Left colon (tissue), 2 donors: Measurements from ENCODE around the gene CDH11. TPM values are rescaled to one million over a fixed set of nuclear protein-coding genes. Genes with fewer than 3 reads are reported as not detected.

Experiments used
- ATAC-seq: fragments of 200-7000 bp; cut with Tn5 transposase; one replicate; pipeline ENCODE4 v1.9.1; 2020; ENCODE audit warnings: mild to moderate bottlenecking, moderate library complexity
- DNase-seq, 2 donors: peaks; one replicate each; pipeline ENCODE4 v3.0.0-alpha.2; 2020
- intact Hi-C, 2 donors: fragments of 100-400 bp; cut with DNase I in 1 of 2; cut with micrococcal nuclease in 1 of 2; formaldehyde crosslinking; loops; one replicate each; pipeline versions ENCODE4 v1.11.2 to v1.14.0; 2022; cut with DNase I, micrococcal nuclease
- total RNA-seq, 2 donors: library from RNA; stranded (reverse); fragmentation: NEBNext Ultra II Directional; extraction: Animal tissue kit (Norgen Biotek cat#: 25700); gene quantifications; one replicate each; pipeline ENCODE4 v1.2.1, GENCODE V29; 2021
- donor health status: DM: no; HTN: no; CAD: no.
- donor health status: DM: yes; HTN: yes; CAD: no.

CDH11 gene
- total RNA-seq, 2 donors from 2014 or later = 4.4 to 15.6 TPM

GRCh38 chr16:65054457-65054856 is 67.4 kb downstream of the CDH11 start:
- ATAC-seq = no peak
- no peak for DNase-seq
- intact Hi-C loops = no loop called here

GRCh38 chr16:65049679-65050078 is 72.2 kb downstream of the CDH11 start:
- intact Hi-C loops = no loop called here

GRCh38 chr16:65045961-65046360 is 75.9 kb downstream of the CDH11 start:
- no peak for DNase-seq
- intact Hi-C loops = no loop called here
- no peak for ATAC-seq

More at GRCh38 chr16:65049679-65050078, 72.2 kb downstream of the CDH11 start:
- ATAC-seq (no peak), DNase-seq (no peak)

- DNase-seq (no peak), ATAC-seq (no peak)
- intact Hi-C loops = no loop called here
These were observed 77.0 kb downstream of the CDH11 start for GRCh38 chr16:65044873-65045272.

GRCh38 chr16:65044026-65044425 is 77.8 kb downstream of the CDH11 start:
- DNase-seq (no peak), ATAC-seq (no peak)
- intact Hi-C loops = no loop called here

- ATAC-seq = no peak
- no peak for DNase-seq
- intact Hi-C loops = no loop called here
These were observed 79.2 kb downstream of the CDH11 start for GRCh38 chr16:65042438-65043365.

- DNase-seq (no peak), ATAC-seq (no peak)
- intact Hi-C loops = no loop called here
These were observed 80.2 kb downstream of the CDH11 start for GRCh38 chr16:65041667-65042066.

- DNase-seq (no peak), ATAC-seq (no peak)
- intact Hi-C loops = no loop called here
These were observed 83.8 kb downstream of the CDH11 start for GRCh38 chr16:65038100-65038499.

- ATAC-seq (no peak), DNase-seq (no peak)
- intact Hi-C loops = no loop called here
These were observed 84.3 kb downstream of the CDH11 start for GRCh38 chr16:65037556-65037955.

- DNase-seq = no peak
- intact Hi-C loops = no loop called here
- ATAC-seq = no peak
These were observed 86.9 kb downstream of the CDH11 start for GRCh38 chr16:65034915-65035314.

GRCh38 chr16:65032387-65032786 is 89.5 kb downstream of the CDH11 start:
- no peak for ATAC-seq
- no peak for DNase-seq
- intact Hi-C loops = no loop called here

- DNase-seq = no peak
- no peak for ATAC-seq
- intact Hi-C loops = no loop called here
These were observed 97.1 kb downstream of the CDH11 start for GRCh38 chr16:65024767-65025178.

GRCh38 chr16:65023802-65024201 is 98.1 kb downstream of the CDH11 start:
- intact Hi-C loops = no loop called here
- DNase-seq (no peak), ATAC-seq (no peak)

- ATAC-seq (no peak), DNase-seq (no peak)
- intact Hi-C loops = no loop called here
These were observed 99.8 kb downstream of the CDH11 start for GRCh38 chr16:65021852-65022595.

GRCh38 chr16:65016754-65017153 is 105.1 kb downstream of the CDH11 start:
- ATAC-seq = no peak
- intact Hi-C loops = no loop called here
- no peak for DNase-seq

- DNase-seq (no peak), ATAC-seq (no peak)
- intact Hi-C loops = no loop called here
These were observed 106.3 kb downstream of the CDH11 start for GRCh38 chr16:65015599-65015998.

GRCh38 chr16:65012357-65012756 is 109.5 kb downstream of the CDH11 start:
- no peak for DNase-seq
- no peak for ATAC-seq
- intact Hi-C loops = no loop called here

GRCh38 chr16:65010125-65010524 is 111.7 kb downstream of the CDH11 start:
- ATAC-seq (no peak), DNase-seq (no peak)
- intact Hi-C loops = no loop called here

- intact Hi-C loops = no loop called here
- ATAC-seq (no peak), DNase-seq (no peak)
These were observed 116.2 kb downstream of the CDH11 start for GRCh38 chr16:65005696-65006095.

GRCh38 chr16:65004570-65004969 is 117.3 kb downstream of the CDH11 start:
- DNase-seq = no peak
- ATAC-seq = no peak
- intact Hi-C loops = no loop called here
